Right lobe of liver (tissue), 4 donors: Measurements from ENCODE around the gene SLC25A42.

Experiments used
- POLR2A ChIP-seq: fragments of 450-650 bp; IDR thresholded peaks from one replicate; pipeline ENCODE4 v1.6.1; 2017; ENCODE audit warnings: antibody characterized with exemption, mild to moderate bottlenecking
- TF ChIP-seq, protein P1 (sequence below), 4 donors: fragments of 200-600 bp in 3 of 4; fragments of 450-650 bp in 1 of 4; IDR thresholded peaks; one replicate each; pipeline versions ENCODE4 v1.5.1 to v1.8.0; 2016 to 2022; ENCODE audit warnings: antibody characterized with exemption in 4 of 4, mild to moderate bottlenecking in 2 of 4
- donor health status: DM: no; HTN: no; CAD: no.
- donor health status: DM: no; HTN: no; CAD: no.
- donor health status: DM: no; HTN: yes; CAD: no.

DNA sequence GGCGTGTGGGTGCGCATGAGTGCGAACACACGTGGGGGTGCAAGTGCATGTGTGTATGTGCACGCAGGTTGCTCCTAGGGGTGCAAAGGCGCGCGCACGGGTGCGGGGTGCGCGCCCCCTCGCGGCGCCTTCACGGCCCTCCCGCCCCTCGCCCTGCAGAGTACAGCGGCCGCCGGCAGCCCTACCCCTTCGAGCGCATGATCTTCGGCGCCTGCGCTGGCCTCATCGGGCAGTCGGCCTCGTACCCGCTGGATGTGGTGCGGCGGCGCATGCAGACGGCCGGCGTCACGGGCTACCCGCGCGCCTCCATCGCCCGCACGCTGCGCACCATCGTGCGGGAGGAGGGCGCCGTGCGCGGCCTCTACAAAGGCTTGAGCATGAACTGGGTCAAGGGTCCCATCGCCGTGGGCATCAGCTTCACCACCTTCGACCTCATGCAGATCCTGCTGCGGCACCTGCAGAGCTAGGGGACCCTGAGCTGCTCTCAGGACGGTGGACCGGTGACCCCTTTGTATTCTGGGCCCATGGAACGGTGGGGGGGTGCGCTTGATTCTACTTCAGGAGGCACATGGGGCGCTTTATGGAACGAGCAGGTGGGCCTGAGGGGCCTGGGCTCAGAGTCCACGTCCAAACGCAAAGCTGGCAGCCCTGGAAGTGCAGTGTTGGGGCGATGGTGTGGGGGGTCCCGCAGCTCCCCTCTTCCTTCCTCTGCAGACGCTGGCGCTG lies 46.8 kb downstream of the SLC25A42 start:
- no peak for TF ChIP-seq POLR2A
- TF ChIP-seq, protein P1, sequence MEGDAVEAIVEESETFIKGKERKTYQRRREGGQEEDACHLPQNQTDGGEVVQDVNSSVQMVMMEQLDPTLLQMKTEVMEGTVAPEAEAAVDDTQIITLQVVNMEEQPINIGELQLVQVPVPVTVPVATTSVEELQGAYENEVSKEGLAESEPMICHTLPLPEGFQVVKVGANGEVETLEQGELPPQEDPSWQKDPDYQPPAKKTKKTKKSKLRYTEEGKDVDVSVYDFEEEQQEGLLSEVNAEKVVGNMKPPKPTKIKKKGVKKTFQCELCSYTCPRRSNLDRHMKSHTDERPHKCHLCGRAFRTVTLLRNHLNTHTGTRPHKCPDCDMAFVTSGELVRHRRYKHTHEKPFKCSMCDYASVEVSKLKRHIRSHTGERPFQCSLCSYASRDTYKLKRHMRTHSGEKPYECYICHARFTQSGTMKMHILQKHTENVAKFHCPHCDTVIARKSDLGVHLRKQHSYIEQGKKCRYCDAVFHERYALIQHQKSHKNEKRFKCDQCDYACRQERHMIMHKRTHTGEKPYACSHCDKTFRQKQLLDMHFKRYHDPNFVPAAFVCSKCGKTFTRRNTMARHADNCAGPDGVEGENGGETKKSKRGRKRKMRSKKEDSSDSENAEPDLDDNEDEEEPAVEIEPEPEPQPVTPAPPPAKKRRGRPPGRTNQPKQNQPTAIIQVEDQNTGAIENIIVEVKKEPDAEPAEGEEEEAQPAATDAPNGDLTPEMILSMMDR (IDR thresholded peaks at IDR 0.05) = peak in 1 of 4 donors; percentile 9
